HL-60 (cell line): ENCODE results near the gene LANCL2.

ENCODE experiments used
- POLR2AphosphoS5 ChIP-seq: IDR thresholded peaks from 2 replicates; pipeline ENCODE4 v1.6.1; 2012; ENCODE audit warnings: low read depth
- TF ChIP-seq, protein P1 (sequence below): IDR thresholded peaks from one replicate; pipeline ENCODE4 v1.5.1; 2011; ENCODE audit warnings: low read length, control low read depth, inconsistent platforms; ENCODE audit not compliant: insufficient read depth
- TF ChIP-seq, protein P2 (sequence below): IDR thresholded peaks from 2 replicates; pipeline ENCODE4 v1.6.1; 2012; ENCODE audit warnings: low read depth; ENCODE audit not compliant: insufficient replicate concordance

DNA sequence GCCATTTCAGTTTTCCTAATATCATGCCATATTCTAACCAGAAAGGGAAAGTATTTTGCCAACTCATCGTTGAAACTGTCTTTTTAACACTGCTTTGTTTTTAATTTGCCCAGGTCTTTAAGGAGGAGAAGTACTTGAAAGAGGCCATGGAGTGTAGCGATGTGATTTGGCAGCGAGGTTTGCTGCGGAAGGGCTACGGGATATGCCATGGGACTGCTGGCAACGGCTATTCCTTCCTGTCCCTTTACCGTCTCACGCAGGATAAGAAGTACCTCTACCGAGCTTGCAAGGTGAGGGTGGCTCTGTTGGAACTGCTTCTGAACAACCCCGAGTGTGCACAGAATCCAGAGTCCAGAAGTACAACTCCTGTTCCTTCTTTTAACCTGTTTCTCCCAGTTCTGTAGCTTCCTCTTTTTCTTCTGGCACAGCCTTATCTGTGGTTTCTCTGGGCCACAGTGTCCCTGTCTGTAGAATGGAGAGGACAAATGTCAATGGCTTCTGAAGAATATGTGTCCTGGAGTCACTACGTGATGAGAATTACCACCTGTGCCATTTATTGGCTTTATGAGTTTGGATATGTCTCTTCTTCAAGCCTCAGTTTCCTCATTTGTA lies 60.1 kb downstream of the LANCL2 start:
- TF ChIP-seq, protein P1, sequence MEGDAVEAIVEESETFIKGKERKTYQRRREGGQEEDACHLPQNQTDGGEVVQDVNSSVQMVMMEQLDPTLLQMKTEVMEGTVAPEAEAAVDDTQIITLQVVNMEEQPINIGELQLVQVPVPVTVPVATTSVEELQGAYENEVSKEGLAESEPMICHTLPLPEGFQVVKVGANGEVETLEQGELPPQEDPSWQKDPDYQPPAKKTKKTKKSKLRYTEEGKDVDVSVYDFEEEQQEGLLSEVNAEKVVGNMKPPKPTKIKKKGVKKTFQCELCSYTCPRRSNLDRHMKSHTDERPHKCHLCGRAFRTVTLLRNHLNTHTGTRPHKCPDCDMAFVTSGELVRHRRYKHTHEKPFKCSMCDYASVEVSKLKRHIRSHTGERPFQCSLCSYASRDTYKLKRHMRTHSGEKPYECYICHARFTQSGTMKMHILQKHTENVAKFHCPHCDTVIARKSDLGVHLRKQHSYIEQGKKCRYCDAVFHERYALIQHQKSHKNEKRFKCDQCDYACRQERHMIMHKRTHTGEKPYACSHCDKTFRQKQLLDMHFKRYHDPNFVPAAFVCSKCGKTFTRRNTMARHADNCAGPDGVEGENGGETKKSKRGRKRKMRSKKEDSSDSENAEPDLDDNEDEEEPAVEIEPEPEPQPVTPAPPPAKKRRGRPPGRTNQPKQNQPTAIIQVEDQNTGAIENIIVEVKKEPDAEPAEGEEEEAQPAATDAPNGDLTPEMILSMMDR, result no peak
- no peak for TF ChIP-seq POLR2AphosphoS5
- TF ChIP-seq, protein P2, sequence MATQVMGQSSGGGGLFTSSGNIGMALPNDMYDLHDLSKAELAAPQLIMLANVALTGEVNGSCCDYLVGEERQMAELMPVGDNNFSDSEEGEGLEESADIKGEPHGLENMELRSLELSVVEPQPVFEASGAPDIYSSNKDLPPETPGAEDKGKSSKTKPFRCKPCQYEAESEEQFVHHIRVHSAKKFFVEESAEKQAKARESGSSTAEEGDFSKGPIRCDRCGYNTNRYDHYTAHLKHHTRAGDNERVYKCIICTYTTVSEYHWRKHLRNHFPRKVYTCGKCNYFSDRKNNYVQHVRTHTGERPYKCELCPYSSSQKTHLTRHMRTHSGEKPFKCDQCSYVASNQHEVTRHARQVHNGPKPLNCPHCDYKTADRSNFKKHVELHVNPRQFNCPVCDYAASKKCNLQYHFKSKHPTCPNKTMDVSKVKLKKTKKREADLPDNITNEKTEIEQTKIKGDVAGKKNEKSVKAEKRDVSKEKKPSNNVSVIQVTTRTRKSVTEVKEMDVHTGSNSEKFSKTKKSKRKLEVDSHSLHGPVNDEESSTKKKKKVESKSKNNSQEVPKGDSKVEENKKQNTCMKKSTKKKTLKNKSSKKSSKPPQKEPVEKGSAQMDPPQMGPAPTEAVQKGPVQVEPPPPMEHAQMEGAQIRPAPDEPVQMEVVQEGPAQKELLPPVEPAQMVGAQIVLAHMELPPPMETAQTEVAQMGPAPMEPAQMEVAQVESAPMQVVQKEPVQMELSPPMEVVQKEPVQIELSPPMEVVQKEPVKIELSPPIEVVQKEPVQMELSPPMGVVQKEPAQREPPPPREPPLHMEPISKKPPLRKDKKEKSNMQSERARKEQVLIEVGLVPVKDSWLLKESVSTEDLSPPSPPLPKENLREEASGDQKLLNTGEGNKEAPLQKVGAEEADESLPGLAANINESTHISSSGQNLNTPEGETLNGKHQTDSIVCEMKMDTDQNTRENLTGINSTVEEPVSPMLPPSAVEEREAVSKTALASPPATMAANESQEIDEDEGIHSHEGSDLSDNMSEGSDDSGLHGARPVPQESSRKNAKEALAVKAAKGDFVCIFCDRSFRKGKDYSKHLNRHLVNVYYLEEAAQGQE, result no peak
